RWPE2 (cell line): ENCODE measurements around the gene ADAM12.

Experiments used
- ATAC-seq: fragments of 200-7000 bp; cut with Tn5 transposase; 3 replicates; pipeline ENCODE4 v1.9.1; 2021; ENCODE audit warnings: low read depth
- DNase-seq: peaks from one replicate; pipeline ENCODE4 v3.0.0-alpha.2; 2020; ENCODE audit warnings: low spot score
- H3K27ac ChIP-seq: fragments of 450-650 bp; 2 replicates; pipeline ENCODE4 v1.5.1; 2017; ENCODE audit warnings: mild to moderate bottlenecking; ENCODE audit not compliant: poor library complexity, severe bottlenecking
- H3K27me3 ChIP-seq: fragments of 250-450 bp; sonication (Bioruptor Pico); 2 replicates; pipeline ENCODE4 v1.5.1; 2021; ENCODE audit warnings: mild to moderate bottlenecking, moderate library complexity; ENCODE audit not compliant: insufficient read depth, poor library complexity, severe bottlenecking
- H3K36me3 ChIP-seq: fragments of 250-450 bp; sonication (Bioruptor Pico); 2 replicates; pipeline ENCODE4 v1.5.1; 2020; ENCODE audit warnings: low read depth, mild to moderate bottlenecking, moderate library complexity
- H3K4me1 ChIP-seq: fragments of 250-450 bp; sonication (Bioruptor Pico); 2 replicates; pipeline ENCODE4 v1.5.1; 2021; ENCODE audit warnings: mild to moderate bottlenecking, moderate library complexity; ENCODE audit not compliant: insufficient read depth, poor library complexity, severe bottlenecking
- H3K4me3 ChIP-seq: fragments of 250-450 bp; sonication (Bioruptor Pico); 2 replicates; pipeline ENCODE4 v1.5.1; 2021; ENCODE audit warnings: mild to moderate bottlenecking, moderate library complexity; ENCODE audit not compliant: severe bottlenecking
- H3K9me3 ChIP-seq: fragments of 250-450 bp; sonication (Bioruptor Pico); 2 replicates; pipeline ENCODE4 v1.5.1; 2021; ENCODE audit warnings: mild to moderate bottlenecking, moderate library complexity; ENCODE audit not compliant: severe bottlenecking
- CTCF ChIP-seq: fragments of 450-650 bp; IDR thresholded peaks from one replicate; pipeline ENCODE4 v1.5.1; 2017; ENCODE audit warnings: mild to moderate bottlenecking, moderate library complexity; ENCODE audit not compliant: poor library complexity, severe bottlenecking

ADAM12 gene

DNA sequence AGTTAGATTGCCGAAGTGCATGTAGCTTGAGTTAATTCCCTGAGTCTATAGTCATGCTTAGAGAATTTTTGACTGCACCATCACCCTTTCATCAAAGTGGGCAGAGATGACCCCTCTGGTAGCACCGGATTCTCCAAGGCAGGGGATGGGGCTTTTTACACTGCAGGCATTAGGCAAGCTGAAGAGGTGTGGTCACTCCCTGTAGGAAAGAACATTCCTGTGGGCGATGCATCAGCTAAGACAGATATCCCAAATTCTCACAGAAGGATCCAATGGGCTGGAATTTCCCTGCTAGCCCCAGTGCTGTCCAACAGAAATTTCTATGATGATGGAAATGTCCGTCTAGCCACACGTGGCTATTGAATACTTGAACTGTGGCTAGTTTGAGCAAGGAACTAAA is 118.2 kb downstream of the ADAM12 start:
- H3K36me3 ChIP-seq, result no peaks in the 10 kb centered on the region
- DNase-seq (no peak), ATAC-seq (peak; percentile 93)
- no peak overlapping the region for H3K4me3 ChIP-seq
- peaks cover 3% of the 10 kb centered on the region for H3K9me3 ChIP-seq
- H3K4me1 ChIP-seq, result no peaks in the 10 kb centered on the region
- peak overlapping the region; percentile 19 for H3K27ac ChIP-seq
- no peaks in the 10 kb centered on the region for H3K27me3 ChIP-seq
- no peak for TF ChIP-seq CTCF

DNA sequence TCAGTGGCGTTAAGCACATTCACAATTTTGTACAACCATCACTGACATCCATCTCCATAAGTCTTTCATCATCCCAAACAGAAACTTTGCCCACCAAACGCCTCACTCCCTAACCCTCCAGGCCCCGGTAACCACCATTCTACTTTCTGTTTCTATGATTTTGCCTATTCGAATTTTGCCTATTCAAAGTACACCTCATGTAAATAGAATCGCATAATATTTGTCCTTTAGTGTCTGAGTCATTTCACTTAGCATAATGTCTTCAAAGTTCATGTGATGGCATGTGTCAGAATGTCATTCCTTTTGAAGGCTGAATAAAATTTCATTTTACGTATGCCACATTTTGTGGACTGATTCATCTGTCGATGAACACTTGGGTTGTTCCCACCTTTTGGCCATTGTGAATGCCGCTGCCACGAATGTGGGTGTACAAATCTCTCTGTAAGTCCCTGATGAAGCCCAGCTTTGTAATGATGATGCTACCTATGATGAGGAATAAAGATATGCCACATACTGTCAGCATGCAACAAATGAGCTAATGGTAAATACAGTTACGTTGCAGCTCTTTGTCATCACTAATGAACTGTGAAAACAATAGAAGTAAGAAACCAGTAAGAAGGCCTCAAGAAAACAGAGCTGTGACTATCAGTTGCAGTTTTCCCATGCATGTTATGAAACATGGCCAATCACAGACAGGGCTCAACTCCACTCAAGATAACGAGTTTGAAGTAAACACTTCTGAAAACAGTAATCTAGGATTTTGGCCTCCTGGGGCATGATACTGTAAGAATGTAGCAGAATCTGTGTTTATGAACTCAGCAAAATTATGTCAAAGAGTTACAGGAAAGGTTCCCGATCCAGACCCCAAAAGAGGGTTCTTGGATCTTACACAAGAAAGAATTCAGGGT is 120.0 kb downstream of the ADAM12 start:
- no peaks in the 10 kb centered on the region for H3K27me3 ChIP-seq
- no peak overlapping the region for H3K4me3 ChIP-seq
- no peak for TF ChIP-seq CTCF
- no peaks in the 10 kb centered on the region for H3K4me1 ChIP-seq
- peaks cover 3% of the 10 kb centered on the region for H3K9me3 ChIP-seq
- H3K27ac ChIP-seq, result no peak overlapping the region
- ATAC-seq, result no peak
- DNase-seq, result no peak
- H3K36me3 ChIP-seq, result no peaks in the 10 kb centered on the region

DNA sequence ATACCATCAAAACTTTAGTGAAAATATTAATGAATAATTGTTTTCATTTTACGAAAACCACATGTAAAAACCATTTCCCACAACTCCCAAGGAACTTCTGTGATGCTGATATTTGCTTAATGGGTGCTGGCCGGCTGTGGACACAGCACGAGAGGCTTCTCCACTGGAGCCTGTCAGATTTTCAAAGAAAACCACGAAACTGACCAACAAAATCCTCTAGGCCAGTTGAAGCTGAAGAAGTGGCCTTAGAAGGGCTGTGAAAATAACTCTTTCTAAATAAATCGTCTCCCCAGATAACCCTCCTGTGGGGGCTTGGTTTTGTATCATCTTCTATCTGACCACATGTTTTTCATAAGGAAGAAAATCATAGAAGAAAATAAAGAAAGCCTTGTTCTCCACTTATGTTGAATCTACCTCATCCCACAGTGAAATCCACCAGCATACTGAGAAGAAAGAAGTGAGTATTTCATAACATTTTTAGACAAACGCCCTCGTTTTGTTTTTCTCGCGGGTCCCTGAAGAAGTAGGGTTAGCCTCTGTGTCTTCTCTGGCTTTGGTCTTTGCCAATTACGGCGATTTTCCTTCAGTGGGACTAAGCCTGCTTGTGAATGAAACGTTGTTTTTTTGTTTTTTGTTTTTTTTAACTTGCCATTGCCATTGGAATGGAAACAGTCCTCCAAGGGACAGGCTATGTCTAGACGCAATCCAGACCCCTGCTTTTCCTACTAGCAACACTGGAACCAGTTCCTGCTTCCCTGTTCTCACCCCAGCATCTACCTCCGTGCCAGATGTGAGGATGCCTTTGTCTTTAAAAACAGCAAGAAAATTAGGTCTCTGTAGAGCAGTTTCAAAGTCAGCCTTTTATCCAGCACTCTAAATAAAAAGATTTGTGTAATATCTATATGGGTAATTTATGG is 123.9 kb downstream of the ADAM12 start:
- DNase-seq (no peak), ATAC-seq (no peak)
- Histone ChIP-seq H3K27me3 (no peaks in the 10 kb centered on the region), H3K36me3 (no peaks in the 10 kb centered on the region), H3K4me3 (no peak overlapping the region), H3K9me3 (peaks cover 3% of the 10 kb centered on the region), H3K27ac (no peak overlapping the region), H3K4me1 (no peaks in the 10 kb centered on the region)
- TF ChIP-seq CTCF, result no peak

DNA sequence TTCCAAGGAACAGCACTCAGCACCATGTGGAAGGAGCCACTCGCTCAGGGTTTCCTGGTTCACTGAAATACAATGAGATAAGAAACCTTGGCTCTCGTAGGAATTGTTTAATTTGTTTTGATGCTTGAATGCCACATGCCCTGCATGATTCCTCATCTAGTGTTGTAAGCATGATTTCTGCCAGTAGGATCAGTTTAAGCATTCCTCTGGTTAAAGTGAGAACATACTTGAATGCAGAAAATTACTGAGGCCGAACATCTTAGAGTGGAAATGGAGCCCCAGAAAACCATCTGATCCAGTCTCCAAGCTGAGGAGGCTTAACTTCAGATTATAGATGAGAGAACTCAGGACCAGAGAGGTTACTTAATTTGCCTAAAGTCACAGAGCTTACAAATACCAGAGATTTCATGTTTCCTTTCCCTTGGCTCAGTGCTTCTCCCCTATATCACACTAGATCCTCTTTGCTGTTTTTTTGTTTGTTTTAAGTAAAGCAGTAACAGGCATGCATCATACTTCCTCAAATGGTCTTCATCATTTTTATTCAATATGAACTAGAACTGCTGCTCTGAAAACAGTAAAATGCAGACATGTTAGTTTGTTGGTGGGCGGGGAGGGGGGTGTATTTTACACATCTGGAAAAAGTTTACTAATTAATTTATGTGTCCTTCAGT is 125.1 kb downstream of the ADAM12 start:
- Histone ChIP-seq H3K4me3 (no peak overlapping the region), H3K36me3 (no peaks in the 10 kb centered on the region), H3K27ac (no peak overlapping the region), H3K4me1 (no peaks in the 10 kb centered on the region), H3K27me3 (no peaks in the 10 kb centered on the region), H3K9me3 (peaks cover 3% of the 10 kb centered on the region)
- no peak for DNase-seq
- no peak for TF ChIP-seq CTCF
- ATAC-seq, result no peak
